Esophagus muscularis mucosa (tissue), 4 donors: Measurements from ENCODE around the gene SELENOK. TPM values are rescaled to one million over a fixed set of nuclear protein-coding genes. Genes with fewer than 3 reads are reported as not detected.
A peak's percentile ranks its signal among the peaks of the same experiment; 100 is the strongest.

ENCODE experiments used
- DNase-seq: peaks from one replicate; pipeline ENCODE4 v3.0.0-alpha.2; 2017; ENCODE audit errors: extremely low spot score
- H3K27ac ChIP-seq, 4 donors: fragments of 200-600 bp; sonication (generic); replicated peaks in 1 of 4; 1 replicate in 3 of 4; 2 replicates in 1 of 4; pipeline ENCODE4 v1.5.1; 2016 to 2019; ENCODE audit warnings: mild to moderate bottlenecking in 1 of 4
- H3K27me3 ChIP-seq, 4 donors: fragments of 200-600 bp; sonication (generic); one replicate each; pipeline versions ENCODE4 v1.5.1 to v1.6.0; 2016 to 2019
- H3K36me3 ChIP-seq, 4 donors: fragments of 200-600 bp; sonication (generic); one replicate each; pipeline ENCODE4 v1.5.1; 2016 to 2019
- H3K4me1 ChIP-seq, 4 donors: fragments of 200-600 bp; sonication (generic); one replicate each; pipeline ENCODE4 v1.5.1; 2016 to 2019
- H3K4me3 ChIP-seq, 4 donors: fragments of 200-600 bp; sonication (generic); 1 replicate in 2 of 4; 2 replicates in 2 of 4; pipeline ENCODE4 v1.5.1; 2016 to 2019; ENCODE audit warnings: mild to moderate bottlenecking in 4 of 4, moderate library complexity in 1 of 4
- H3K9me3 ChIP-seq, 4 donors: fragments of 200-600 bp; sonication (generic); 1 replicate in 3 of 4; 2 replicates in 1 of 4; pipeline ENCODE4 v1.5.1; 2016 to 2019
- EP300 ChIP-seq: sonication (generic); formaldehyde crosslinking; IDR thresholded peaks from one replicate; pipeline ENCODE4 v1.6.1; 2017; ENCODE audit warnings: antibody characterized with exemption
- POLR2A ChIP-seq: fragments of 450-650 bp; IDR thresholded peaks from one replicate; pipeline ENCODE4 v1.6.1; 2017; ENCODE audit warnings: antibody characterized with exemption, moderate library complexity, mild to moderate bottlenecking, low read depth
- POLR2AphosphoS5 ChIP-seq, 2 donors: sonication (generic); formaldehyde crosslinking; IDR thresholded peaks; one replicate each; pipeline ENCODE4 v1.6.1; 2017; ENCODE audit warnings: antibody characterized with exemption in 2 of 2
- WGBS: methylation state at CpG from one replicate; pipeline ENCODE4 v1.1.5; 2018; 5-methylcytosine and 5-hydroxymethylcytosine counted together
- intact Hi-C: fragments of 100-400 bp; cut with DNase I; formaldehyde crosslinking; loops from one replicate; pipeline ENCODE4 v1.15.1; 2023
- total RNA-seq, 4 donors: library from RNA; depleted of rRNA; stranded (reverse); fragments of >200 nt; gene quantifications; one replicate each; pipeline versions ENCODE4 v1.1.0 to v1.2.1, GENCODE V29; 2016
- TF ChIP-seq, protein P1 (sequence below), 3 experiments: fragments of 200-600 bp in 2 of 3; fragments of 450-650 bp in 1 of 3; sonication (generic) in 2 of 3; IDR thresholded peaks; one replicate each; pipeline ENCODE4 v1.5.1; 2017 to 2019; ENCODE audit warnings: antibody characterized with exemption in 3 of 3, mild to moderate bottlenecking in 2 of 3, moderate library complexity in 1 of 3

Gene SELENOK
- 10 to 100 TPM; 48.8 to 75.3 (median 68.4) TPM for total RNA-seq

DNA sequence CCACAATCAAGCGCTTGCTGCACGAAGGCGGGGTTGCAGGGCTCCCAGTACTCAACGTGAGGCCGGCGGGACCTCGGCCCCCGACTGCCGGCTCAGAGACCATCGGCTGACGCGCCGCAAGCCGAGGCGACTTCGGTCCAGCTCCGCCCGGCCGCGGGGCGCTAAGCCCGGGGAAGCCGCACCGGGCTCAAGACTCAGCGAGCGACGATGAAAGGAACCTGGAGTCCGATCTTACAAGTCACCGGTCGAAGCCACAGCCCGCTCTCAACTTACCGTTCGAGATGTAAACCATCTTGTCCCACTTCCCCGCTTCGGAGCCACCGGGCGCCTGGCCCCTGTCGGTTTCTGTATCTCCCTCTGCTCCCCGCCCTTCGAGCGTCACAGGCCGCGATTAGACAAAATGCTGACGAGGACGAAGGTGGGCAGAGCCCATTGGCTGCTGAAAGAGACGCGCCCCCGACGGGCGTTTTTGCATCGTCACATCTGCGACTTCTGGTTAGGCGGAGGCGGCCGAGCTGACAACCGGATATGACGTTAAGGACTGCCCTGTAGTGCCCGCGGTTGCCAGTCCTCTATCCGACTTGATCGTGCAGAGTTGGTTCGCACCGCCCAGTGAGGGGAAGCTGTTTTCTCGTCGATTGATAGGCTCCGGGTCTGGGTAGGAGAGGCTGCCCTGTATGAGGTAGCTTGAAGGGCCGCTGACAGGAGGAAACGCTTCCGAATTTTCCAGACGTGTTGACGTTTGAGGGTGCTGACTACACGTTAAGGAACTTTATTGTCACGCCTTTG lies at the start of gene SELENOK:
SELENOK (minus strand) TSS at position 363 of the 789 bp plus-strand sequence.
- peaks cover 0 to 18% (median 7%) of the 10 kb centered on the region in 4 donors for H3K36me3 ChIP-seq
- DNase-seq = peak; percentile 100
- H3K27ac ChIP-seq = peak within 1 kb of the TSS; percentile 93 to 95 (median 94)
- peak within 1 kb of the TSS; percentile 74 to 89 (median 83) for H3K4me3 ChIP-seq
- no peaks in the 10 kb centered on the region for H3K9me3 ChIP-seq
- H3K27me3 ChIP-seq = no peaks in the 10 kb centered on the region
- H3K4me1 ChIP-seq = peaks cover 15 to 32% (median 26%) of the 10 kb centered on the region in 4 donors
- intact Hi-C loops = no loop called here
- TF ChIP-seq POLR2A (peak; percentile 87), EP300 (peak; percentile 39), POLR2AphosphoS5 (IDR thresholded peaks at IDR 0.05) (peak; percentile 100)
- TF ChIP-seq, protein P1, sequence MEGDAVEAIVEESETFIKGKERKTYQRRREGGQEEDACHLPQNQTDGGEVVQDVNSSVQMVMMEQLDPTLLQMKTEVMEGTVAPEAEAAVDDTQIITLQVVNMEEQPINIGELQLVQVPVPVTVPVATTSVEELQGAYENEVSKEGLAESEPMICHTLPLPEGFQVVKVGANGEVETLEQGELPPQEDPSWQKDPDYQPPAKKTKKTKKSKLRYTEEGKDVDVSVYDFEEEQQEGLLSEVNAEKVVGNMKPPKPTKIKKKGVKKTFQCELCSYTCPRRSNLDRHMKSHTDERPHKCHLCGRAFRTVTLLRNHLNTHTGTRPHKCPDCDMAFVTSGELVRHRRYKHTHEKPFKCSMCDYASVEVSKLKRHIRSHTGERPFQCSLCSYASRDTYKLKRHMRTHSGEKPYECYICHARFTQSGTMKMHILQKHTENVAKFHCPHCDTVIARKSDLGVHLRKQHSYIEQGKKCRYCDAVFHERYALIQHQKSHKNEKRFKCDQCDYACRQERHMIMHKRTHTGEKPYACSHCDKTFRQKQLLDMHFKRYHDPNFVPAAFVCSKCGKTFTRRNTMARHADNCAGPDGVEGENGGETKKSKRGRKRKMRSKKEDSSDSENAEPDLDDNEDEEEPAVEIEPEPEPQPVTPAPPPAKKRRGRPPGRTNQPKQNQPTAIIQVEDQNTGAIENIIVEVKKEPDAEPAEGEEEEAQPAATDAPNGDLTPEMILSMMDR (IDR thresholded peaks at IDR 0.05) = peak in 1 of 3 experiments; percentile 11
- under 1% methylated on average over 58 of the region's 73 CpGs for WGBS

DNA sequence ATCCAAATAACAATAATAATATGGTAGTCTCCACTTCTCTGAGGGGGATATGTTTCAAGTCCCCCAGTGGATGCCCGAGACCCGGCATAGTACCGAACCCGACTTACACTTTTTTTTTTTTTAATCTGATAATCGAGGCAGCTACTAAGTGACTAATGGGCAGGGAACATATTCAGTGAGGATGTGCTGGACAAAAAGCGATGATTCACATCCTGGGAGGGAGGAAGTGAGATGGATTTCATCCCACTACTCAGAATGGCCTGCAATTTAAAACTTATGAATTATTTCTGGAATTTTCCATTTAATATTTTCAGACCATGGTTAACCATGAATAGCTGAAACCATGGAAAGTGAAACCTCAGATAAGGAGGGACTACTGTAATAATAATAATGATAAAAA lies 49.5 kb upstream of the SELENOK start:
- H3K27me3 ChIP-seq = peaks cover 0 to 10% (median 0%) of the 10 kb centered on the region in 4 donors
- 69% methylated on average over 6 of the region's 6 CpGs for WGBS
- no peak overlapping the region for H3K4me3 ChIP-seq
- H3K9me3 ChIP-seq = peaks cover 0 to 7% (median 2%) of the 10 kb centered on the region in 4 donors
- intact Hi-C loops = loop anchor here (5.0 kb wide), 1 partner anchor 436 kb away; no protein-coding TSS in a partner anchor
- no peaks in the 10 kb centered on the region for H3K4me1 ChIP-seq
- no peak for DNase-seq
- H3K27ac ChIP-seq = no peak overlapping the region
- TF ChIP-seq, protein P1 (IDR thresholded peaks at IDR 0.05) = no peak
- TF ChIP-seq EP300 (no peak), POLR2AphosphoS5 (IDR thresholded peaks at IDR 0.05) (no peak)
- no peaks in the 10 kb centered on the region for H3K36me3 ChIP-seq

DNA sequence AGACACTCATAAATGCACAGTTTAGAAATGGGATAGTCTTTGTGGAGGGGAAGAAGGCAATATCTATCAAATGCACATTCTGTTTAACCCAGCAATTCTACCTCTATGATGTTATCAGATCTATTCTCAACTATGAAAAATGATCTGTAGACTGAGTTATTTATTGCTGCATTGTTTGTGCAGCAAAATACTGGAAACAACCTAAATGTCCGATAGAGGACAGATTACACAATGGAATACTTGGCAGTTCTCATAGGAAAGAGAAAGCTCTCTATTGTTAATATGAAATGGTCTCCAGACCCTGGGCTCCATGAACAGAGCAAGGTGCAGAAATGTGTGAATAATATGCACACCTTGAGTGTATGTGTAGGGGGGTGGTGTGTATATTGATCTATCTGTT lies 49.0 kb upstream of the SELENOK start:
- Histone ChIP-seq H3K4me1 (no peaks in the 10 kb centered on the region), H3K9me3 (peaks cover 0 to 6% (median 4%) of the 10 kb centered on the region in 4 donors), H3K27ac (no peak overlapping the region), H3K4me3 (no peak overlapping the region), H3K27me3 (peaks cover 0 to 10% (median 0%) of the 10 kb centered on the region in 4 donors), H3K36me3 (no peaks in the 10 kb centered on the region)
- WGBS = 35% methylated on average over 1 of the region's 1 CpG
- intact Hi-C loops = loop anchor here (5.0 kb wide), 1 partner anchor 437 kb away; no protein-coding TSS in a partner anchor
- no peak for DNase-seq
- TF ChIP-seq, protein P1 (IDR thresholded peaks at IDR 0.05) = no peak
- TF ChIP-seq EP300 = no peak
- no peak for TF ChIP-seq POLR2AphosphoS5 (IDR thresholded peaks at IDR 0.05)
- no peak for TF ChIP-seq POLR2A

DNA sequence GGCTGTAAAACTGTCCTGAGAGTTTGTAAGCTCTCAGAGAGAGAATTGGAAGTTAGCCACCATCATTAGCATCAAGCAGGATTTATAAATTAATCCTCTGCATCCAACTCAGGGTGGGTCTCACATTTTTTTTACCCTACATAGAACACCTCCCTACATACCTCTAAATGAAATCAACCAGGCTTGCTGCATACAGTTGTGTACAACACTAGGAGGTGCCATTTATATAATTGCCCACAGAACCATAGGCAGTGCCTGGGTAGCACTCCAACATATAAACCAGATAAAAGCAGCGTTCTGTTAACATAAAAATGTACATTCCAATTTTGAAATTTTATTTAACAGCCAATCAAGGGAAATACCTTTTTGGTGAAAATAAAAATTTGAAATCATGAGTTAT lies 48.2 kb upstream of the SELENOK start:
- H3K36me3 ChIP-seq = no peaks in the 10 kb centered on the region
- peaks cover 0 to 12% (median 11%) of the 10 kb centered on the region in 4 donors for H3K9me3 ChIP-seq
- WGBS = 79% methylated on average over 1 of the region's 1 CpG
- H3K27me3 ChIP-seq = peaks cover 0 to 10% (median 0%) of the 10 kb centered on the region in 4 donors
- intact Hi-C loops = loop anchor here (5.0 kb wide), 2 partner anchors 437 to 487 kb away; no protein-coding TSS in a partner anchor
- TF ChIP-seq POLR2AphosphoS5 (IDR thresholded peaks at IDR 0.05) (no peak), EP300 (no peak), POLR2A (no peak)
- TF ChIP-seq, protein P1 (IDR thresholded peaks at IDR 0.05) = no peak
- no peak overlapping the region for H3K27ac ChIP-seq
- H3K4me3 ChIP-seq = no peak overlapping the region
- H3K4me1 ChIP-seq = no peaks in the 10 kb centered on the region
- DNase-seq = no peak
